Heart left ventricle (tissue), 16 donors: ENCODE measurements around the gene ARHGDIB. TPM values are rescaled to one million over a fixed set of nuclear protein-coding genes. Genes with fewer than 3 reads are reported as not detected.

ENCODE experiments used
- ATAC-seq, 4 donors: fragments of 200-7000 bp; cut with Tn5 transposase; one replicate each; pipeline ENCODE4 v1.9.1; 2020 to 2022; ENCODE audit warnings: moderate library complexity in 4 of 4, mild to moderate bottlenecking in 3 of 4, moderate number of reproducible peaks in 1 of 4
- DNase-seq, 5 donors: peaks; one replicate each; pipeline ENCODE4 v3.0.0-alpha.2; 2020
- H3K27ac ChIP-seq, 12 donors: fragments of 200-600 bp; sonication (generic) in 4 of 12; one replicate each; pipeline versions ENCODE4 v1.5.0 to v1.8.0; 2016 to 2022; ENCODE audit warnings: mild to moderate bottlenecking in 2 of 12
- H3K27me3 ChIP-seq, 9 donors: fragments of 200-600 bp; sonication (generic) in 2 of 9; one replicate each; pipeline versions ENCODE4 v1.5.1 to v1.8.0; 2016 to 2022; ENCODE audit warnings: mild to moderate bottlenecking in 3 of 9
- H3K36me3 ChIP-seq, 9 donors: fragments of 200-600 bp; sonication (generic) in 2 of 9; one replicate each; pipeline versions ENCODE4 v1.5.0 to v1.8.0; 2018 to 2022; ENCODE audit warnings: mild to moderate bottlenecking in 2 of 9
- H3K4me1 ChIP-seq, 12 donors: fragments of 200-600 bp; sonication (generic) in 4 of 12; one replicate each; pipeline versions ENCODE4 v1.5.0 to v1.8.0; 2016 to 2022; ENCODE audit warnings: mild to moderate bottlenecking in 3 of 12
- H3K4me3 ChIP-seq, 12 donors: fragments of 200-600 bp; sonication (generic) in 4 of 12; one replicate each; pipeline versions ENCODE4 v1.5.0 to v1.8.0; 2017 to 2022; ENCODE audit warnings: mild to moderate bottlenecking in 9 of 12, moderate library complexity in 4 of 12
- H3K9me3 ChIP-seq, 12 donors: fragments of 200-600 bp; sonication (generic) in 4 of 12; one replicate each; pipeline versions ENCODE4 v1.5.0 to v1.8.0; 2016 to 2022; ENCODE audit warnings: mild to moderate bottlenecking in 1 of 12
- POLR2A ChIP-seq, 2 donors: fragments of 450-650 bp; IDR thresholded peaks; one replicate each; pipeline ENCODE4 v1.6.1; 2017; ENCODE audit warnings: antibody characterized with exemption in 2 of 2, mild to moderate bottlenecking in 2 of 2, moderate library complexity in 2 of 2
- WGBS, 4 donors: extraction: QIAGEN DNeasy Blood & Tissue Kit in 2 of 4; methylation state at CpG; one replicate each; pipeline versions ENCODE4 v1.1.5 to v1.1.7; 2013 to 2018; 5-methylcytosine and 5-hydroxymethylcytosine counted together
- intact Hi-C, 10 donors: fragments of 100-400 bp; cut with DNase I; formaldehyde crosslinking; loops; one replicate each; pipeline versions ENCODE4 v1.11.1 to v1.14.2; 2022
- polyA plus RNA-seq, 2 donors: library from polyadenylated mRNA; stranded (reverse); fragments of 200-250 nt; gene quantifications; one replicate each; pipeline ENCODE4 v1.2.3, GENCODE V29; 2013
- total RNA-seq, 9 donors: library from RNA; depleted of rRNA in 2 of 9; stranded (reverse); fragments of >200 nt in 2 of 9; fragmentation: NEBNext Ultra II Directional in 3 of 9; extraction: Animal tissue kit (Norgen Biotek cat#: 25700) in 3 of 9; gene quantifications; one replicate each; pipeline versions ENCODE4 v1.1.0 to v1.2.4, GENCODE V29; 2016 to 2023
- TF ChIP-seq, protein P1 (sequence below), 12 donors: fragments of 200-600 bp; sonication (generic) in 4 of 12; IDR thresholded peaks; one replicate each; pipeline versions ENCODE4 v1.5.0 to v1.8.0; 2018 to 2022; ENCODE audit warnings: antibody characterized with exemption in 12 of 12, mild to moderate bottlenecking in 5 of 12
- donor health status: ischemic (EF 13 %, LVEDD 7.1; RV severe dilation, severe dysfunction).
- donor health status: healthy with polysubstance abuse.
- donor health status: DM: no; HTN: yes; CAD: no.
- donor health status: DM: no; HTN: no; CAD: no.
- donor health status: ischemic (EF 25% LVEDD 6.9; RV normal size, moderate dysfunction).
- donor health status: ischemic (EF 25% LVEDD 5.7; RV mildly dilated, moderate dysfunction).
- donor health status: healthy.
- donor health status: DM: yes; HTN: yes; CAD: no.
- donor health status: ischemic (EF 35%, LVEDD 5.7; RV mildly dilated, moderate dysfunction).
- donor health status: nonischemic (EF 11% LVEDD 7.7; RV severe dilation, severe dysfunction).
- donor health status: DM: yes; HTN: yes; CAD: no.
- donor health status: PGD.
- donor health status: ischemic (EF 29% LVEDD 5.4; RV normal size, mild dysfunction).
- donor health status: nonischemic (EF 23%, LVEDD 6.1; RV moderate dilation, normal function).

ARHGDIB gene
- total and polyA plus RNA-seq, 11 donors, result 30.5 to 256 (median 65.8) TPM

DNA sequence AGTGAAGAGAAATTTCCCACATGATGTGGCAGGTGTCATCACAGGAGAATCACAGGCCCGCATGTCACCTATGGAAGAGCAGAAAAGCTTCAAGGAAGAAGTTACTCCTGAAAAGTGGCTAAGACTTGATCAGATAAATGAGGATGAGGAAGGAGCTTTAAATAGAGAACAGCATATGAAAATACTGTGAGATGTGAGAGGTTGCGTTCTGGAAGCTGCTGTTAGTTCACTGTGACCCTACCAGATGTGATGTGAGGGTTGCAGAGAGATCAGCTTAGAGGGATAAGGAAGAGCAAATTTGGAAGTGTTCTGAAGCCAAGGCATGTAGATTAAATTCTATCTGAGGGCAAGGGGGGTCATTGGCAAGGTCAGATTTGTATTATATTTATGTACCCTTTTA, 40.2 kb downstream of the ARHGDIB start:
- ATAC-seq (no peak), DNase-seq (no peak)
- Histone ChIP-seq H3K36me3 (peaks cover 0 to 40% (median 0%) of the 10 kb centered on the region in 9 donors), H3K4me3 (no peak overlapping the region), H3K27me3 (no peaks in the 10 kb centered on the region), H3K4me1 (peaks cover 0 to 7% (median 0%) of the 10 kb centered on the region in 12 donors), H3K9me3 (peaks cover 0 to 8% (median 0%) of the 10 kb centered on the region in 12 donors), H3K27ac (no peak overlapping the region)
- no peak for TF ChIP-seq POLR2A (IDR thresholded peaks at IDR 0.05)
- TF ChIP-seq, protein P1, sequence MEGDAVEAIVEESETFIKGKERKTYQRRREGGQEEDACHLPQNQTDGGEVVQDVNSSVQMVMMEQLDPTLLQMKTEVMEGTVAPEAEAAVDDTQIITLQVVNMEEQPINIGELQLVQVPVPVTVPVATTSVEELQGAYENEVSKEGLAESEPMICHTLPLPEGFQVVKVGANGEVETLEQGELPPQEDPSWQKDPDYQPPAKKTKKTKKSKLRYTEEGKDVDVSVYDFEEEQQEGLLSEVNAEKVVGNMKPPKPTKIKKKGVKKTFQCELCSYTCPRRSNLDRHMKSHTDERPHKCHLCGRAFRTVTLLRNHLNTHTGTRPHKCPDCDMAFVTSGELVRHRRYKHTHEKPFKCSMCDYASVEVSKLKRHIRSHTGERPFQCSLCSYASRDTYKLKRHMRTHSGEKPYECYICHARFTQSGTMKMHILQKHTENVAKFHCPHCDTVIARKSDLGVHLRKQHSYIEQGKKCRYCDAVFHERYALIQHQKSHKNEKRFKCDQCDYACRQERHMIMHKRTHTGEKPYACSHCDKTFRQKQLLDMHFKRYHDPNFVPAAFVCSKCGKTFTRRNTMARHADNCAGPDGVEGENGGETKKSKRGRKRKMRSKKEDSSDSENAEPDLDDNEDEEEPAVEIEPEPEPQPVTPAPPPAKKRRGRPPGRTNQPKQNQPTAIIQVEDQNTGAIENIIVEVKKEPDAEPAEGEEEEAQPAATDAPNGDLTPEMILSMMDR (IDR thresholded peaks at IDR 0.05), result no peak
- intact Hi-C loops, result no loop called here
- 90 to 97% (median 95%) methylated on average over 2 of the region's 2 CpGs for WGBS, 4 donors

DNA sequence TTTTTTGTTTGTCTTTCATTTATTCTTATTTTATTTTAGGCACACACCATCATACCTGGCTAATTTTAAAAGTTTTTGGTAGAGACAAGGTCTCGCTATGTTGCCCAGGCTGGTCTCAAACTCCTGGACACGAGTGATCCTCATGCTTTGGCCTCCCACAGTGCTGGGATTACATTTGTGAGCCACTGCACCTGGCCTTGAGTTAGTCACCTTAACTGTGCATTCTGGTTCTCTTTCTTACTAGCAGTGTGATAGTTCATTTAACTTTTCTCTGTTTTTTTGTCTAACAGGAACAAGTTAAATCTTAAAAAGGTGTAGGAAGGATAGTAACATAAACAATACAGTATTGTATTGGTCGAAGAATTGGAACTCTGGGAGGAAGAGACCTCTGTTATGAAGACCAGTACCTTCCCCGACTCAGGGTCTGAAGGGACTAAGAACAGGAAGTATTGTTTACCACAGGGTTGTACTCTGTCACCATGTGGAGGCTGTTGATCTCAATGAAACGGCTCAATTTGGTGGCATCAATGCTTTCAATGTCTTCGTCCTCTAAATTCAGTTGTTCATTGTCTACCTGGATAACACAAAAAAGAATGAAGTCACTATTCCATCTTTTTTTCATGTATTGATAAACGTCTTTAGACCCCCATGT, 40.8 kb downstream of the ARHGDIB start:
- DNase-seq (no peak), ATAC-seq (no peak)
- no peaks in the 10 kb centered on the region for H3K27me3 ChIP-seq
- WGBS, 4 donors, result 78 to 83% (median 80%) methylated on average over 7 of the region's 7 CpGs
- no peak for TF ChIP-seq POLR2A (IDR thresholded peaks at IDR 0.05)
- no peak overlapping the region for H3K4me3 ChIP-seq
- H3K27ac ChIP-seq, result no peak overlapping the region
- H3K4me1 ChIP-seq, result peaks cover 0 to 7% (median 0%) of the 10 kb centered on the region in 12 donors
- peaks cover 0 to 44% (median 0%) of the 10 kb centered on the region in 9 donors for H3K36me3 ChIP-seq
- H3K9me3 ChIP-seq, result peaks cover 0 to 8% (median 0%) of the 10 kb centered on the region in 12 donors
- intact Hi-C loops, result no loop called here

DNA sequence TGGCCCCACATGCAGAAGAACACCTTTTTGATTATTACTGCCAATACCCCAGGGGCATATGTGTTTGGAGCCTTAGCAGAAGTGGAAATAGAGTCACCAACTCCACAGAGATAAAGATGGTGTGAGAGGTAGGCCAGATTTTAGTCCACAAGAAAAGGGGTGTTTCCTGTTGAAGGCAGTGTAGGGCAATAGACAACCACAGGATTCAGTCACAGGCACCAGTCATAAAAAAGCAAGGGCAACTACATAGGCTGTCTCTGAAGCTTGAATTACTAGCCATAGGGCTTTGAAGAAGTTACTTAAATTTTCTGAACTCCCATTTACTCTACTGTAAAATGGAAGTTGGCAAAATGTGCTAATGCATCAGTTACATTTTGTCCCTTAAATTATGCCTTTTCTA, 41.9 kb downstream of the ARHGDIB start:
- Histone ChIP-seq H3K36me3 (peaks cover 0 to 54% (median 0%) of the 10 kb centered on the region in 9 donors), H3K9me3 (peaks cover 0 to 8% (median 0%) of the 10 kb centered on the region in 12 donors), H3K27me3 (no peaks in the 10 kb centered on the region), H3K4me1 (peaks cover 0 to 7% (median 0%) of the 10 kb centered on the region in 12 donors), H3K27ac (no peak overlapping the region), H3K4me3 (no peak overlapping the region)
- intact Hi-C loops, result no loop called here
- ATAC-seq (no peak), DNase-seq (no peak)
- TF ChIP-seq, protein P1 (IDR thresholded peaks at IDR 0.05), result no peak
- no peak for TF ChIP-seq POLR2A (IDR thresholded peaks at IDR 0.05)

DNA sequence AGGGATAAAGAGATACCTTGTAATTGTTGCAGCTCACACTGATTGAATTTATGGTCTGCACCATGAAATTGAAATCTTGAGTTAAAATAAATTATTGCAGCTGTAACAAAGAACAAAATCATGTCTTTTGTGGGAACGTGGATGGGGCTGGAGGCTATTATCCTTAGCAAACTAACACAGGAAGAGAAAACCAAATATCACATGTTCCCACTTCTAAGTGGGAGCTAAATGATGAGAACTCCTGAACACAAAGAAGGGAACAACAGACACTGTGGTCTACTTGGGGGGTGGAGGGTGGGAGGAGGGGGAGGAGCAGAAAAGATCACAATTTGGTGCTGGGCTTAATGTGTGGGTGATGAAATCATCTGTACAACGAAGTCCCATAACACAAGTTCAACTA, 45.7 kb downstream of the ARHGDIB start:
- no peak overlapping the region for H3K27ac ChIP-seq
- peaks cover 0 to 68% (median 0%) of the 10 kb centered on the region in 9 donors for H3K36me3 ChIP-seq
- ATAC-seq, result no peak
- H3K27me3 ChIP-seq, result no peaks in the 10 kb centered on the region
- 74 to 90% (median 79%) methylated on average over 2 of the region's 2 CpGs for WGBS, 4 donors
- no peak for DNase-seq
- no peak overlapping the region for H3K4me3 ChIP-seq
- peaks cover 0 to 8% (median 0%) of the 10 kb centered on the region in 12 donors for H3K4me1 ChIP-seq
- TF ChIP-seq, protein P1 (IDR thresholded peaks at IDR 0.05), result no peak
- TF ChIP-seq POLR2A (IDR thresholded peaks at IDR 0.05), result no peak
- intact Hi-C loops, result no loop called here
- H3K9me3 ChIP-seq, result no peaks in the 10 kb centered on the region
